Nephron progenitor cell (in vitro differentiated cells): ENCODE results near the gene CSF1R.
A peak's percentile ranks its signal among the peaks of the same experiment; 100 is the strongest.

ENCODE experiments used
- DNase-seq: peaks from one replicate; pipeline ENCODE4 v3.0.0; 2021
- H3K27ac Mint-ChIP-seq: 2 replicates; pipeline ENCODE4 v1.8.0; 2021; ENCODE audit warnings: mild to moderate bottlenecking, moderate library complexity, mixed read lengths
- H3K27me3 Mint-ChIP-seq: 2 replicates; pipeline ENCODE4 v1.8.0; 2021; ENCODE audit warnings: mild to moderate bottlenecking, low read depth, mixed read lengths; ENCODE audit not compliant: poor library complexity
- H3K36me3 Mint-ChIP-seq: 2 replicates; pipeline ENCODE4 v1.8.0; 2021; ENCODE audit warnings: low read depth, mixed read lengths
- H3K4me1 Mint-ChIP-seq: 2 replicates; pipeline ENCODE4 v1.8.0; 2021; ENCODE audit warnings: mixed read lengths
- H3K4me3 Mint-ChIP-seq: 2 replicates; pipeline ENCODE4 v1.8.0; 2021; ENCODE audit warnings: mild to moderate bottlenecking, moderate library complexity, mixed read lengths
- H3K9me3 Mint-ChIP-seq: 2 replicates; pipeline ENCODE4 v1.8.0; 2021; ENCODE audit warnings: mild to moderate bottlenecking, moderate library complexity, mixed read lengths
- TF ChIP-seq, protein P1 (sequence below): fragments of 200-600 bp; sonication (generic); IDR thresholded peaks from 2 replicates; pipeline ENCODE4 v1.5.0; 2021; ENCODE audit warnings: antibody characterized with exemption

Gene CSF1R

GRCh38 chr5:150126199-150126920 lies 40.0 kb upstream of the CSF1R start:
- no peak overlapping the region for H3K4me3 Mint-ChIP-seq
- H3K27ac Mint-ChIP-seq, result no peak overlapping the region
- peaks cover 50% of the 10 kb centered on the region for H3K36me3 Mint-ChIP-seq
- no peak for DNase-seq
- peaks cover 31% of the 10 kb centered on the region for H3K4me1 Mint-ChIP-seq
- H3K9me3 Mint-ChIP-seq, result no peaks in the 10 kb centered on the region
- H3K27me3 Mint-ChIP-seq, result peaks cover 10% of the 10 kb centered on the region
- TF ChIP-seq, protein P1, sequence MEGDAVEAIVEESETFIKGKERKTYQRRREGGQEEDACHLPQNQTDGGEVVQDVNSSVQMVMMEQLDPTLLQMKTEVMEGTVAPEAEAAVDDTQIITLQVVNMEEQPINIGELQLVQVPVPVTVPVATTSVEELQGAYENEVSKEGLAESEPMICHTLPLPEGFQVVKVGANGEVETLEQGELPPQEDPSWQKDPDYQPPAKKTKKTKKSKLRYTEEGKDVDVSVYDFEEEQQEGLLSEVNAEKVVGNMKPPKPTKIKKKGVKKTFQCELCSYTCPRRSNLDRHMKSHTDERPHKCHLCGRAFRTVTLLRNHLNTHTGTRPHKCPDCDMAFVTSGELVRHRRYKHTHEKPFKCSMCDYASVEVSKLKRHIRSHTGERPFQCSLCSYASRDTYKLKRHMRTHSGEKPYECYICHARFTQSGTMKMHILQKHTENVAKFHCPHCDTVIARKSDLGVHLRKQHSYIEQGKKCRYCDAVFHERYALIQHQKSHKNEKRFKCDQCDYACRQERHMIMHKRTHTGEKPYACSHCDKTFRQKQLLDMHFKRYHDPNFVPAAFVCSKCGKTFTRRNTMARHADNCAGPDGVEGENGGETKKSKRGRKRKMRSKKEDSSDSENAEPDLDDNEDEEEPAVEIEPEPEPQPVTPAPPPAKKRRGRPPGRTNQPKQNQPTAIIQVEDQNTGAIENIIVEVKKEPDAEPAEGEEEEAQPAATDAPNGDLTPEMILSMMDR, result no peak

DNA sequence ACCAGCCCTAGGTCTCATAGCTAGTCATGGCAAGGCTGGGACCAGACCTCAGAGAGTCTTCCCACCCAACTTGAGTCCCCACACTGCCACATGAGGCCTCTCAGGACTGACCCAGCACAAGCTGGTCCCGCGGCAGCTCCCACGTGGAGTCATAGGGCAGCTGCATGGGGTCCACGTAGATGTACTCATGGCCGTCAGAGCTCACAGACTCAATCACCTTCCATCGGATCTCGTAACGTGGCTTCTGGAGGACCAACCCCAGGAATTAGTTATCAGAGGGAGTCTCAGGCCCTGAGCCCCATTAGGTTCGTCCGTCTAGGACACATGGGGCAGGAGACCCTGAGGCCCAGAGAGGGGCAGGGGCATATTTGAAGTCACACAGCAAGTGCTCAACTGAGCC lies 39.0 kb upstream of the CSF1R start:
- no peak overlapping the region for H3K4me3 Mint-ChIP-seq
- no peak overlapping the region for H3K27ac Mint-ChIP-seq

GRCh38 chr5:150124596-150124995 lies 38.2 kb upstream of the CSF1R start:
- Mint-ChIP-seq H3K9me3 (no peaks in the 10 kb centered on the region), H3K27me3 (peaks cover 8% of the 10 kb centered on the region), H3K27ac (peak overlapping the region; percentile 81), H3K4me1 (peaks cover 26% of the 10 kb centered on the region), H3K36me3 (peaks cover 52% of the 10 kb centered on the region), H3K4me3 (no peak overlapping the region)
- TF ChIP-seq, protein P1, result no peak
- DNase-seq, result no peak

More for the DNA sequence above, 39.0 kb upstream of the CSF1R start:
- H3K36me3 Mint-ChIP-seq, result peaks cover 55% of the 10 kb centered on the region
- H3K4me1 Mint-ChIP-seq, result peaks cover 31% of the 10 kb centered on the region
- no peak for DNase-seq
- peaks cover 8% of the 10 kb centered on the region for H3K27me3 Mint-ChIP-seq
- no peaks in the 10 kb centered on the region for H3K9me3 Mint-ChIP-seq
- TF ChIP-seq, protein P1, result no peak

GRCh38 chr5:150124111-150124557 lies 37.8 kb upstream of the CSF1R start:
- no peak overlapping the region for H3K4me3 Mint-ChIP-seq
- peaks cover 8% of the 10 kb centered on the region for H3K27me3 Mint-ChIP-seq
- peaks cover 26% of the 10 kb centered on the region for H3K4me1 Mint-ChIP-seq
- peaks cover 56% of the 10 kb centered on the region for H3K36me3 Mint-ChIP-seq
- H3K27ac Mint-ChIP-seq, result no peak overlapping the region
- DNase-seq, result no peak
- TF ChIP-seq, protein P1, result no peak
- H3K9me3 Mint-ChIP-seq, result no peaks in the 10 kb centered on the region

GRCh38 chr5:150123542-150123941 lies 37.2 kb upstream of the CSF1R start:
- no peak overlapping the region for H3K4me3 Mint-ChIP-seq
- peaks cover 52% of the 10 kb centered on the region for H3K36me3 Mint-ChIP-seq
- no peak overlapping the region for H3K27ac Mint-ChIP-seq
- H3K9me3 Mint-ChIP-seq, result no peaks in the 10 kb centered on the region
- TF ChIP-seq, protein P1, result no peak
- DNase-seq, result no peak
- peaks cover 5% of the 10 kb centered on the region for H3K27me3 Mint-ChIP-seq
- H3K4me1 Mint-ChIP-seq, result peaks cover 26% of the 10 kb centered on the region
